BJ (cell line): ENCODE measurements around the gene STRN. TPM values are rescaled to one million over a fixed set of nuclear protein-coding genes. Genes with fewer than 3 reads are reported as not detected.

Experiments
- CTCF ChIA-PET: fragments of 350-600 bp; formaldehyde crosslinking; extraction: SDS; loops from one replicate; lab custom pipeline; 2021; ENCODE audit warnings: antibody characterized with exemption, inconsistent platforms; lab: Yijun Ruan, JAX
- POLR2A ChIA-PET: fragments of 300-600 bp; sonication (Branson Sonifier 250); formaldehyde crosslinking; extraction: SDS; loops from one replicate; lab custom pipeline; 2021; ENCODE audit warnings: antibody characterized with exemption; lab: Charles Lee
- DNase-seq: peaks from one replicate; pipeline ENCODE4 v3.0.0-alpha.2; 2011; ENCODE audit warnings: low read depth
- H3K27me3 ChIP-seq: 2 replicates; pipeline ENCODE4 v1.6.0; 2011; ENCODE audit warnings: low read length; ENCODE audit not compliant: control insufficient read depth, insufficient read depth
- H3K36me3 ChIP-seq: 2 replicates; pipeline ENCODE4 v1.5.1; 2011; ENCODE audit warnings: low read length; ENCODE audit not compliant: control insufficient read depth, insufficient read depth
- H3K4me3 ChIP-seq: 2 replicates; pipeline ENCODE4 v1.5.1; 2011; ENCODE audit warnings: low read depth, mild to moderate bottlenecking, control low read depth, low read length
- CTCF ChIP-seq: IDR thresholded peaks from 2 replicates; pipeline ENCODE4 v1.5.1; 2011; ENCODE audit warnings: low read depth, mild to moderate bottlenecking, control low read depth, inconsistent platforms, low read length, moderate library complexity; ENCODE audit not compliant: insufficient read depth
- polyA plus RNA-seq: library from polyadenylated mRNA; depleted of rRNA; stranded (reverse); fragments of >200 nt; gene quantifications from 2 replicates; pipeline ENCODE4 v1.2.3, GENCODE V29; 2011

STRN gene
- polyA plus RNA-seq, 1 experiment: 8.5 TPM

GRCh38 chr2:36885605-36886004, 80.7 kb downstream of the STRN start:
- no peak for TF ChIP-seq CTCF
- ChIA-PET CTCF (no interaction called here), POLR2A (no interaction called here)
- Histone ChIP-seq H3K36me3 (peaks cover 3% of the 10 kb centered on the region; the same call in 1 of the 2 replicates), H3K27me3 (no peaks in the 10 kb centered on the region), H3K4me3 (no peak overlapping the region)
- no peak for DNase-seq

- Histone ChIP-seq H3K36me3 (peaks cover 3% of the 10 kb centered on the region; the same call in 1 of the 2 replicates), H3K4me3 (no peak overlapping the region), H3K27me3 (no peaks in the 10 kb centered on the region)
- ChIA-PET CTCF (no interaction called here), POLR2A (no interaction called here)
- no peak for TF ChIP-seq CTCF
- no peak for DNase-seq
These were observed 83.8 kb downstream of the STRN start for GRCh38 chr2:36882532-36882931.

- ChIA-PET CTCF (no interaction called here), POLR2A (no interaction called here)
- no peak for DNase-seq
- Histone ChIP-seq H3K4me3 (no peak overlapping the region), H3K27me3 (no peaks in the 10 kb centered on the region), H3K36me3 (peaks cover 3% of the 10 kb centered on the region)
- no peak for TF ChIP-seq CTCF
These were observed 84.5 kb downstream of the STRN start for GRCh38 chr2:36881816-36882215.

GRCh38 chr2:36878429-36878828, 87.9 kb downstream of the STRN start:
- no peak for DNase-seq
- POLR2A ChIA-PET: no interaction called here
- H3K4me3 ChIP-seq: no peak overlapping the region
- peaks cover 1% of the 10 kb centered on the region for H3K36me3 ChIP-seq
- H3K27me3 ChIP-seq: no peaks in the 10 kb centered on the region
- CTCF ChIA-PET: no interaction called here
- TF ChIP-seq CTCF: no peak

- CTCF ChIA-PET: no interaction called here
These were observed 95.1 kb downstream of the STRN start for GRCh38 chr2:36871068-36871707.

More at GRCh38 chr2:36871068-36871707, 95.1 kb downstream of the STRN start:
- Histone ChIP-seq H3K36me3 (peaks cover 3% of the 10 kb centered on the region; the same call in 1 of the 2 replicates), H3K27me3 (no peaks in the 10 kb centered on the region), H3K4me3 (no peak overlapping the region)
- DNase-seq: no peak
- no peak for TF ChIP-seq CTCF
- POLR2A ChIA-PET: no interaction called here
